GM12874 (cell line): ENCODE measurements around the gene MTM1.

Experiments used
- TF ChIP-seq, protein P1 (sequence below): IDR thresholded peaks from 2 replicates; pipeline ENCODE4 v1.5.1; 2011; ENCODE audit warnings: low read depth, mild to moderate bottlenecking, control low read depth, low read length, moderate library complexity; ENCODE audit not compliant: insufficient read depth

Gene MTM1

DNA sequence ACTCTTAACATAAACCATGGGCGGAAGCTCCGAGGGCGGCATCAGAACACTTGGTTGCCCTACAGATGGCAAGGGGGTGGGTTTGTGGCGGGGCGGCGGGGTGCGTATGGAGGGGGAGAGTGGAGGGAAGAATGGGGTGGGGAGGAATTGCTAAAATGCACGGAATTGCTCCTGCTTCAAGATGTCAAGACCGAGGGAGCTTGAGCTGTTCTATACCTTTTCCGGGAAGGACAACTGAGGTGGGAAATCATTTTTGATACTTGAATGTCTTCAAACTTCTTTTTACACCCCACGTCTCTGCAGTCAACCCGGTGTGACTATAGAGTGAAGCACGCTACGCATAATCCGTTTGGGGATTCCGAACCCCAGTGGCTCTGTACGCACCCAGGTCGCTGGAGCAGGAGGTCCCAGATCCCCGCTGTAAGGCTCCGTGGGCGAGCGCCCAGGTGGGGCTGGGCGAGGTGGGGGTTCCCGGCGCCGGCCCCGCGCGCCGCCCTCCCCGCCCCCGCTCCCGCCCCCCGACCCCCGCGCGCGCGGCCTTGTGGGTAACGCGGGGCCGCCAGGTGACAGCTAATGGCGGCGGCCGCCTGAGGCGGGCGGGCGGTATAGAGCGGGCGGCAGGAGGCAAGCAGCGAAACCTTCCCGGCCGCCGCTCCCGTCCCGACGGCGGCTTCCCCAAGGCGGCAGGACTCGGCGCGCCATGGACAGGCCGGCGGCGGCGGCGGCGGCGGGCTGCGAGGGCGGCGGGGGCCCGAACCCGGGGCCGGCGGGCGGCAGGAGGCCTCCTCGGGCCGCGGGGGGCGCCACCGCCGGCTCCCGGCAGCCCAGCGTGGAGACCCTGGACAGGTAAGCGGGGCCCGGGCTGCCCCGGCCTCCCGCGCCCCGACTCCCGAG is 124.7 kb downstream of the MTM1 start, which contains the start of gene MTMR1:
Gene MTMR1 (plus strand): TSS at position 566 of the 894 bp plus-strand sequence. CDS start 135 bp downstream, at position 701.
- TF ChIP-seq, protein P1, sequence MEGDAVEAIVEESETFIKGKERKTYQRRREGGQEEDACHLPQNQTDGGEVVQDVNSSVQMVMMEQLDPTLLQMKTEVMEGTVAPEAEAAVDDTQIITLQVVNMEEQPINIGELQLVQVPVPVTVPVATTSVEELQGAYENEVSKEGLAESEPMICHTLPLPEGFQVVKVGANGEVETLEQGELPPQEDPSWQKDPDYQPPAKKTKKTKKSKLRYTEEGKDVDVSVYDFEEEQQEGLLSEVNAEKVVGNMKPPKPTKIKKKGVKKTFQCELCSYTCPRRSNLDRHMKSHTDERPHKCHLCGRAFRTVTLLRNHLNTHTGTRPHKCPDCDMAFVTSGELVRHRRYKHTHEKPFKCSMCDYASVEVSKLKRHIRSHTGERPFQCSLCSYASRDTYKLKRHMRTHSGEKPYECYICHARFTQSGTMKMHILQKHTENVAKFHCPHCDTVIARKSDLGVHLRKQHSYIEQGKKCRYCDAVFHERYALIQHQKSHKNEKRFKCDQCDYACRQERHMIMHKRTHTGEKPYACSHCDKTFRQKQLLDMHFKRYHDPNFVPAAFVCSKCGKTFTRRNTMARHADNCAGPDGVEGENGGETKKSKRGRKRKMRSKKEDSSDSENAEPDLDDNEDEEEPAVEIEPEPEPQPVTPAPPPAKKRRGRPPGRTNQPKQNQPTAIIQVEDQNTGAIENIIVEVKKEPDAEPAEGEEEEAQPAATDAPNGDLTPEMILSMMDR = no peak

DNA sequence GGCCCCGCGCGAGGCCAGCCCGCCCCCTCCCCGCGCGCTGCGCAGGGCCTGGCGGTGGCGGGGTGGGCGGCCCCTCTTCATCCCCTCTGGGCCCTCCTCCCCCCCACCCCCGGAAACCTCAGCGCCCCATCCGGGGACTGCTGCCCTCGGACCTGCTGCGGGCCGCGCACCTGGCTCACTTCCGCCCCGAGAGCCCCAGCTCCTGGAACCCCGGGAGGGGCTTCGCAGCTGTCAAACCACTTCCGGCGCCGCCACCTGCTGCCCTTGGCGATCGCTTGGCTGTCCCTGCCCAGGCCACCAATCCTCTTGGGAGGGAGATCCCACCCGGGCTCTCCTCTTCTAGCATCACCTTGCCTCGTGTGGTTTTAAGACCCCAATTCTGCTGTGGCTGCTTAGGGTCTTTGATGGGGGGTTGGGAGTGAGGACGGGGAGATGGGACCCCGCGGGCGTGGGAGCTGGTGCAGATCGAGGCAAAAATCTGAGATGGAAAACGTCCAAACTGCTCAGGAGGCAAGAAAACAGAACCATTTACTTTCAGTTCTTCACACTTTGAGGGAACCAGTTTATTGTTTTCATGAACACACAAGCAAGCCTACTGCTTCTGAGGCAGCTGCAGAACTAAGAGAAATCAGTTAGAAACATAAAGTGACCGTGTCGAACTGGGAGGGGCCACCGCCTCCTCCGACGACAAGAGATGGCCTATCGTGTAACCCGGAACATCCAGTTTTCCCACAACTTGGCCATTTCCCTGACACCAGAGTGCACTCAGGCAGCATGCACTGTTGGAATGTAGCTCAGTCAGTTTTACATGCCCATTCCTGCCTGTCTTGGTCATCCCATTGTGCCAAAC is 125.5 kb downstream of the MTM1 start:
- TF ChIP-seq, protein P1 = no peak

DNA sequence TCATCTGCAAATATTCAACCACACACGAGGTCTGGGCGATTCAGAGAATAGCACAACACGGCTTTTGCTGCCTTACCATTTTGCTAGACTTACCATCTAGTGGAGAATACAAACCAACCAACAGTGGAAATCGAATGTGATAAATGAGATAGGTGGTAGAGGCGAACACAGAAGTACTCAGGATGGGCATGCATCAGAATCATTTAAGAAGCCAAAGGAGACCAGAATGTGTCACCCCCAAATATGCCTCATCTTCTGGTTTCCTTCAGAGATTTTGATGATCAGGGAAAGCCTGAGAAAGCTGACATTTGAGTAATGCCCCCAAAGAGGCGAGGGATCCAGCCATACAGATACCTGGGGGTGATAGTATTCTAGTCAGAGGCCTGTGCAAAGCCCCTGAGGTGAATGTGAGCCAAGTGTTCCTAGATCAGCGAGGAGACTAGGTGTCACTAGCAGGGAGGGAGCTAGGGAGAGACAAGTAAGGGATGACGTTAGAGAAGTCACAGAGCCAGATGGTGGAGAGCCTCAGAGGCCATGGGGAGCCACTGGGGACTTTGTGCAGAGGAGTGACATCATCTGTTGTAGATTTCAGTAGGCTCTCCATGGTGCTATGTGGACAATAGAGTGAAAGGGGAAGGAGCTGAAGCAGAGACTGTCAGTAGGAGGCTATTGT is 126.5 kb downstream of the MTM1 start:
- TF ChIP-seq, protein P1 = no peak

DNA sequence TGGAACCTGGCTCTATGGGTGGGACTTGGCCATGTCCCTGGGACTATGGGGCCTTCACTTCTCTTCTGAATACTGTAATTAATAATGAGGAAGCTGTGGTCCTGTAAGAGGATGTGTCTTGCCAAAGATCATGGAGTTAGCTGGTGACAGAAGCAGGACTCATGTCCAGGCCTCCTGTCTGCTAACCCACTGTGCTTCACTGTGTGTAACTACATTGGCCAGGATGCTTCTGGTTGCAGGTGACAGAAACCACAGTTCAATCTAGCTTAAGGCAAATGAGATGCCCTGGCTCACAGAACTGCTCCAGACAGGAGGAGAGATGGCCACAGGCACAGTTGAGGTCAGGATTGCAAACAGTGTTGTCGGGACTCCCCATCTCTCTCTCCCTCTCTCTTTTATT is 127.9 kb downstream of the MTM1 start:
- TF ChIP-seq, protein P1 = no peak

DNA sequence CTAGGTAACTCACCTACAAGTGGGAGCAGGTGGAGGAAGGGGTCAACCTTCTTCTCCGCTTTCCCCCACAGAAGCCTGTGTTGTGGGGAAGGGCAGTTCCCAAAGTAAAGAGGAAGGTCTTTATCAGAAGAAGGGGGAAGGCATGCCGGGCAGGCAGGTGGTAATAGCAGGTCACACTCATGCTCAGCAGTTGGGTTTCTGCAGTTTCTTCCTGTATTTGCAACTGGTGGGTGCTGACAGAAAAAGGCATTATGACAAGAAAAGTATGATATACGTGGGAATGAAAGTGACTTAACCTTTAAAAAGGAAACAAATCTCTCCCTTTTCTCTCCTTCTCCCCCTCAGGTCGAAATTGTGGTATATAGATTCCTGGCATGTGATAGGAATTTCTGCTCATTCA is 128.4 kb downstream of the MTM1 start:
- TF ChIP-seq, protein P1 = no peak

DNA sequence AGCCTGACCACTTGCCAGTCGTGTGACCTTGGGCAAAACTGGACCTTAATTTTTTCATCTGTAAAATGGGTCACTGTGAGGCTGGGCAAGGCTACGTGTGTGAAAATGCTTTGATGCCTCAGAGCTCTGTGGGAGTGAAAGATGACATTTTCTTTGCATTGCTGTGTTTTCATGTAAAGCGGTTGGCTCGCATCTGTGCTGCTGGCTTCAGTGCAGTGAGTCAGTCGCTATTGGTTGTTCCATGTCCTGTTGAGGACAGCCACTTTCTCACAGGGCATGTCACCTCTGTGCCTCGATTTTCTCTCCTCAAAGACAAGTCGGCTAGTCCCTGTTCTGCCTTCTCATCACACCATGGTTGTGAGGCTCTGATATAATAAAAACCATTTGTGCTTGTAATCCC is 129.2 kb downstream of the MTM1 start:
- TF ChIP-seq, protein P1 = no peak

DNA sequence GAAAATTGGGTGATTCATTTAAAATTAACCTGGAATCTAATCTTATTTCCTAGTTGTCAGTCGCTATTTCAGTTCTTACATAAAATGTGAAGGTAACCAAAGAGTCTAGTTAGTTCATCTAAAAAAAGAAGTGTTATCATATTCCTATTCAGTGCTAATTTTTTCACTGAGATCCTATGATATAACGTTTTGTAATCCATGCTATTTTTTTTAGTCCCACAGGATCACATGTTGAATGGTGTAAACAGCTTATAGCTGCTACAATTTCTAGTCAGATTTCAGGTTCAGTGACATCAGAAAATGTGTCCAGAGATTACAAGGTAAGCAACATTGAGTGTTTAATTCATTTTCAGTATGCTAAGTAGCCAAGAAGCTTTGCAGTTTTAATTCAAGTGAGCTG is 130.6 kb downstream of the MTM1 start:
- TF ChIP-seq, protein P1 = no peak
